Subcutaneous abdominal adipose tissue (tissue), 5 donors: Measurements from ENCODE around the gene CSF2.

ENCODE experiments used
- H3K27ac ChIP-seq: one replicate; pipeline ENCODE4 v1.7.0; 2013; ENCODE audit warnings: low read depth, mild to moderate bottlenecking, inconsistent platforms, low read length, moderate library complexity
- H3K27me3 ChIP-seq, 5 donors: one replicate each; pipeline ENCODE4 v1.7.0; 2013; ENCODE audit warnings: low read length in 5 of 5, inconsistent platforms in 1 of 5; ENCODE audit not compliant: control insufficient read depth in 5 of 5, insufficient read depth in 4 of 5
- H3K36me3 ChIP-seq, 5 donors: one replicate each; pipeline ENCODE4 v1.7.0; 2013; ENCODE audit warnings: low read length in 5 of 5; ENCODE audit not compliant: control insufficient read depth in 5 of 5, insufficient read depth in 5 of 5
- H3K4me1 ChIP-seq, 5 donors: one replicate each; pipeline ENCODE4 v1.7.0; 2013; ENCODE audit warnings: low read length in 5 of 5, mild to moderate bottlenecking in 3 of 5, moderate library complexity in 1 of 5; ENCODE audit not compliant: control insufficient read depth in 5 of 5, insufficient read depth in 5 of 5
- H3K4me3 ChIP-seq, 5 donors: one replicate each; pipeline ENCODE4 v1.7.0; 2013; ENCODE audit warnings: low read length in 5 of 5, low read depth in 1 of 5
- H3K9ac ChIP-seq, 5 donors: one replicate each; pipeline ENCODE4 v1.7.0; 2013; ENCODE audit warnings: low read length in 5 of 5, mild to moderate bottlenecking in 4 of 5, moderate library complexity in 3 of 5
- H3K9me3 ChIP-seq, 5 donors: one replicate each; pipeline ENCODE4 v1.7.0; 2013; ENCODE audit warnings: low read length in 5 of 5; ENCODE audit not compliant: control insufficient read depth in 5 of 5
- donor health status: healthy.
- donor health status: healthy.
- donor health status: healthy.
- donor health status: healthy.
- donor health status: healthy.

The CSF2 gene

GRCh38 chr5:132098151-132098594 lies 24.6 kb downstream of the CSF2 start:
- Histone ChIP-seq H3K36me3 (no peaks in the 10 kb centered on the region), H3K4me1 (peaks cover 0 to 20% (median 5%) of the 10 kb centered on the region in 5 donors), H3K9ac (no peak overlapping the region), H3K27me3 (peaks cover 0 to 4% (median 0%) of the 10 kb centered on the region in 5 donors), H3K9me3 (no peaks in the 10 kb centered on the region), H3K27ac (no peak overlapping the region), H3K4me3 (no peak overlapping the region)

DNA sequence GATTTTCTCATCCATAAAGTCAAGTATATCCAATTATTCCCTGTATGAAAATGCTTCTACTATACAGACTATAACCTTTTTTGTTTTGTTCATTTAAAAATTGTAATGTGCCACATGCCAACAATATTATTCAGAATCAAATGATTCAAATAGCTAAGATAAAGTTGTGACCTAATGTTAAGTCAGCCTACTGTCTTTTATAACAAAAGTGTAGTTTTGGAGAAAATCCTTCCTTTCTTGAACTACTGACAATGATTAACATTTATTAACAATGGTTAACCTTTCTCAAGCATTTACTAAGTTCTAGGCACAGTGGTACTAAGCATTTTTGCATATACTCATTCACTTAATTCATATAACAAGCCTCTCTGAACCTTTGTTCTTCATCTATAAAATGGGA lies 25.0 kb downstream of the CSF2 start:
- H3K27me3 ChIP-seq = peaks cover 0 to 4% (median 0%) of the 10 kb centered on the region in 5 donors
- no peak overlapping the region for H3K27ac ChIP-seq
- H3K36me3 ChIP-seq = no peaks in the 10 kb centered on the region
- no peak overlapping the region for H3K4me3 ChIP-seq
- no peak overlapping the region for H3K9ac ChIP-seq
- peaks cover 0 to 25% (median 10%) of the 10 kb centered on the region in 5 donors for H3K4me1 ChIP-seq
- H3K9me3 ChIP-seq = no peaks in the 10 kb centered on the region

DNA sequence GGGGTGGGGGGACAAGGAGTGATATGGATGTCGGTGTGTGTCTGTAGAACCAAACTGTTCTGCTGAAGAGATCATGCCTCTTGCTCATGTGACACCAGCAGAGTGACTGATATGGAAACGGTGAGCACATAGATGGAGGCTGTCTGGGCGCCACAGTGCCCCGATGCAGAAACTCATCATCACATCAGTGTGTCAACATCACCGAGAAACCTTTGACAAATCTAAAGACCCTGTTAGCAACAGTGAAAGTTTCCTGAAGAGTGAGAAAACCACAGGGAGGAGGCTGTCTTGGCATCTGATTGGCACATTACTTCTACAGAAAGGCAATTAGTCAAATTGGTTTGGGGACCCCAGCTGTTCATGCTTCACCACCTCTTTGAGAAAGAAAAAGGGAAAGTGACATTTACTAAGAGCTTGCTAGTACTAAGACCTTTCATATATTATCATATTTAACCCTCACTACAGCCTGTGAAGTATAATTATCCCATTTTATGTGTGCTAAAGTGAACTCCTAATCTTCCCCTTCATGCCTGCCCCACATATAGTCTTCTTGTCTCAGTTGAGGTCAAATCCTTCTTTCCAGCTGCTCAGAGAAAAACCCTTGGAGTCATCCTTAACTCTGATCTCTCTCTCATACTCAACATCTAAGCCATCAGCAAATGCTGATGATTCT lies 25.6 kb downstream of the CSF2 start:
- peaks cover 0 to 4% (median 0%) of the 10 kb centered on the region in 5 donors for H3K27me3 ChIP-seq
- H3K9ac ChIP-seq = no peak overlapping the region
- no peak overlapping the region for H3K27ac ChIP-seq
- no peak overlapping the region for H3K4me3 ChIP-seq
- no peaks in the 10 kb centered on the region for H3K9me3 ChIP-seq
- peaks cover 2 to 31% (median 16%) of the 10 kb centered on the region in 5 donors for H3K4me1 ChIP-seq
- H3K36me3 ChIP-seq = no peaks in the 10 kb centered on the region

DNA sequence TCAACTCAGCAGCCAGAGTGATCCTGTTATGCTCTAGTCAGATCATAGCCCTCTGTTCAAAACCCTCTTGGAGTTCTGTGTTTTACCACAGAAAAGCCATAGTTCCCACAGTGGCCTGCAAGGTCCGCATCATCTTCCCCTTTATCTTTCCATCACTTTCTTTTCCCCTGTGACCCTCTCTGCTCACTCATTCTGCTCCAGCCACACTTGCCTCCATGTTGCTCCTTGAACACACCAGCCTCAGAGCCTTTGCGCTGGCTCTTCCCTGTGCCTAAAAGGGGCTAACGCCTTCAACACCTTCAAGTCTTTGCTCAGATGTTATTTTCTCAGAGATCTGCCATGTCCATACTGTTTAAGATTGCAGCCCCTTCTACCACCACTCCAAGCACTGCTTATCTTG lies 26.3 kb downstream of the CSF2 start:
- no peaks in the 10 kb centered on the region for H3K9me3 ChIP-seq
- no peak overlapping the region for H3K9ac ChIP-seq
- no peak overlapping the region for H3K27ac ChIP-seq
- H3K27me3 ChIP-seq = peaks cover 0 to 2% (median 0%) of the 10 kb centered on the region in 5 donors
- no peaks in the 10 kb centered on the region for H3K36me3 ChIP-seq
- H3K4me1 ChIP-seq = peaks cover 2 to 30% (median 16%) of the 10 kb centered on the region in 5 donors
- H3K4me3 ChIP-seq = no peak overlapping the region

DNA sequence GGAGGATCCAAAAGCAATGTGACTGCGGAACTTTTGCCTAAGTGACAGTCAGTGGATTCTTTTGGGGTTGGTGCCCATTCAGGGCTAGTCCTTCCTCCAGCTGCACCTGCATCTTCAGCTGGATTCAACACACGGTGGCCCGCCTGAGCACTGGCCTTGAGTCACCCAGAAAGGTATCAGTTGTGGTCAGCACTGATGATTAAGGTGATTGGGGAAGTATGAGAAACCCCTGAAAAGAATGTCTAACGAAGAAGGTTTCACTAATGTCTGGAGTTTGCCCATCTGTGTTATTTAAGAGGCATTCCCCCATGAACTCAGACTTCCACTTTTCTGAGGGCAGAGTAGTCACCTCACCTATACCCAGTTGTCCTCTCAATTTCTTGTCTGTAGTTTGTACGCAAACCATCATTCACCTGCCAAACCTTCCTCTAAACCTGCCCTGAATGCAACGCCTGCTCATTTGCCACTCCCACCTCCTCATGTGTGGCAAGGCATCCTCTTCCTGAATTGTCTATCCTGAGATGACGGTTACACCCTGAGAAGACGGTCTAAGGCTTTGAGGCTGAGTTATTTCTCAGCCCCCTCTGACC lies 27.2 kb downstream of the CSF2 start:
- Histone ChIP-seq H3K9me3 (no peaks in the 10 kb centered on the region), H3K27ac (no peak overlapping the region), H3K4me1 (peaks cover 2 to 24% (median 16%) of the 10 kb centered on the region in 5 donors), H3K4me3 (no peak overlapping the region), H3K36me3 (no peaks in the 10 kb centered on the region), H3K27me3 (no peaks in the 10 kb centered on the region), H3K9ac (no peak overlapping the region)

GRCh38 chr5:132101385-132101880 lies 27.8 kb downstream of the CSF2 start:
- Histone ChIP-seq H3K27ac (no peak overlapping the region), H3K36me3 (no peaks in the 10 kb centered on the region), H3K9ac (no peak overlapping the region), H3K27me3 (no peaks in the 10 kb centered on the region), H3K4me1 (peaks cover 2 to 24% (median 16%) of the 10 kb centered on the region in 5 donors), H3K4me3 (no peak overlapping the region), H3K9me3 (no peaks in the 10 kb centered on the region)

- Histone ChIP-seq H3K27ac (no peak overlapping the region), H3K4me1 (peaks cover 2 to 24% (median 16%) of the 10 kb centered on the region in 5 donors), H3K9me3 (no peaks in the 10 kb centered on the region), H3K36me3 (no peaks in the 10 kb centered on the region), H3K4me3 (no peak overlapping the region), H3K9ac (no peak overlapping the region), H3K27me3 (no peaks in the 10 kb centered on the region)
Observed at GRCh38 chr5:132102101-132102701, 28.6 kb downstream of the CSF2 start.

GRCh38 chr5:132102944-132103331 lies 29.3 kb downstream of the CSF2 start:
- Histone ChIP-seq H3K27ac (peak overlapping the region; percentile 41), H3K4me1 (peaks cover 2 to 24% (median 16%) of the 10 kb centered on the region in 5 donors), H3K4me3 (no peak overlapping the region), H3K9me3 (no peaks in the 10 kb centered on the region), H3K9ac (no peak overlapping the region), H3K36me3 (no peaks in the 10 kb centered on the region), H3K27me3 (no peaks in the 10 kb centered on the region)

GRCh38 chr5:132103332-132103951 lies 29.9 kb downstream of the CSF2 start:
- H3K4me3 ChIP-seq = no peak overlapping the region
- H3K27me3 ChIP-seq = no peaks in the 10 kb centered on the region
- H3K9ac ChIP-seq = no peak overlapping the region
- peaks cover 2 to 24% (median 16%) of the 10 kb centered on the region in 5 donors for H3K4me1 ChIP-seq
- no peaks in the 10 kb centered on the region for H3K36me3 ChIP-seq
- H3K27ac ChIP-seq = peak overlapping the region; percentile 41
- H3K9me3 ChIP-seq = no peaks in the 10 kb centered on the region

- Histone ChIP-seq H3K4me3 (no peak overlapping the region), H3K36me3 (no peaks in the 10 kb centered on the region), H3K9me3 (no peaks in the 10 kb centered on the region), H3K27me3 (no peaks in the 10 kb centered on the region), H3K9ac (no peak overlapping the region), H3K4me1 (peaks cover 2 to 24% (median 16%) of the 10 kb centered on the region in 5 donors), H3K27ac (no peak overlapping the region)
Observed at GRCh38 chr5:132103969-132104391, 30.4 kb downstream of the CSF2 start.
